NCI-H146 treated with DMSO at 0.1 percent for 48 hours (cell line): ENCODE data around the gene RNF19B.
"Not testable (repeated sequence)": the region's sequence is repeated elsewhere in the genome, so short reads cannot be mapped to it uniquely, and the experiment has no call there.

ENCODE experiments used
- DNase-seq: peaks from one replicate; lab custom pipeline; 2025; ENCODE audit not compliant: unreplicated experiment; lab: John Stamatoyannopoulos, UW

The RNF19B gene

DNA sequence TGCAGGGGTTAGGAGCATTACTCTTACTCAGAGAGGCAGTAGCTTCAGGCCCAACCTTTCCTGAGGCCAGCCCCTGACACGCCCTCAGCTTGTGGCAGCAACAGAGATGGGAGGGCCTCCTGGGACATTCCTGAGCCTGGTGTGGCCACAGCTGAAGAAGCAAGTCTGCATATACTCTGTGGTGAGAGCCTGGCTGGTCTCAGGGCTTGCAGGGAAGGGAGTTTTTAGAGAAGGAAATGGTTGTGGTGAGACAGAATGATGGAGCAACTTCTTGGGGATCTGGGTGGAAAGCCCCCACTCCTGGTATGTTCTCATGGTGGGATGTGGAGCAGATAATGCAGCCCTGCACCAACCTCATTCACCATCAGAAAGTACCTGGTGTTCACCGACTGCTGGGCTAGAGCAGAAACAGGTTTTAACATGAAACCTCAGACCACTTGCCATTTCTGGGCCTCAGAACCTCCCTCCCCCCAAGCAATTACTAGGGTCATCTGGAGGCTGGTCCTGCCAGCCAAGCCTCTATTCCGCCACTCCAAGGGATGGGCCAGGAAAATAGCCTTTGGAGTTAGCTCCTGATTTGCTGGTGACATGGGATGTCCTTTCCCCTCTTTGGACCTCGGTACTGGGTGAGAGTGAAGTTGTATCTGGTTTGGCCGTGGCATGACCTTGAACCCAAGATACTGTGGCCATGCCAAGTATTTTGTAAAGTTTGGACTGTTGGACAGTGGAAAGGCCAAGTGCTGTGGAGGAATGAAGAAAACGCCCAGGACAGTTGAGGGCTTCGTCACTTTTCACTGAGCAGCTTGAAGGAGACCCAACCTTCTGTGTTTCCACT is 28.1 kb upstream of the RNF19B start:
- no peak for DNase-seq

- no peak for DNase-seq
Observed at GRCh38 chr1:32991819-32992488, 27.3 kb upstream of the RNF19B start.

DNA sequence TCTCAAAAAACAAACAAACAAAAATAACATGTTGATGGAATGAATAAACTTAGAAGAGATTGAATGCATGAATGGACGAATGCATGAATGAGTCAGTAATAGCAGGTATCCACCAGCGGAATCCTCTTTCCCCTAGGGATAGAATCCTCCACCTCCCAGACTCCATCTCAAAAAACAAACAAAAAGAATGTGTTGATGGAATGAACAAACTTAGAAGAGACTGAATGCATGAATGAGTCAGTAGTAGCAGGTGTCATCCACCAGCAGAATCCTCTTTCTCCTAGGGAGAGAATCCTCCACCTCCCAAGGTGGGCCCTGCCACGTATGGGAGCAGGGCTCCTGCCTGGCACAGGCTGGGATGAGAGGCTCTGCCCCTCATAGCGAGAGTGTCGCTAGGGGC is 26.8 kb upstream of the RNF19B start:
- no peak for DNase-seq

DNA sequence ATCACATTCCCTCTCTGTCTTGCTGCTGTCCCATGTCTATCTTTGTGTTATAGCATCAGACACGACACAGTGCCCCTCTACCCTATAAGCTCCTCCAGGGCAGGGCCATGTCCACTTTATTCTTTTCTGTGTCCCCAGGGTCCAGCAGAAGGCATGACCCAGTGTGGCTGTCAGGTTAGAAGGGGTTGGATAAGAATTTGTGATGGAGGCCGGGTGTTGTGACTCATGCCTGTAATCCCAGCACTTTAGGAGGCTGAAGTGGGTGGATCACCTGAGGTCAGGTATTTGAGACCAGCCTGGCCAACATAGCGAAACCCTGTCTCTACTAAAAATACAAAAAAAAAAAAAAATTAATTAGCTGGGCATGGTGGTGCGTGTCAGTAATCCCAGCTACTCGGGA is 26.3 kb upstream of the RNF19B start:
- no peak for DNase-seq

GRCh38 chr1:32989160-32990050 is 24.8 kb upstream of the RNF19B start:
- no peak for DNase-seq

DNA sequence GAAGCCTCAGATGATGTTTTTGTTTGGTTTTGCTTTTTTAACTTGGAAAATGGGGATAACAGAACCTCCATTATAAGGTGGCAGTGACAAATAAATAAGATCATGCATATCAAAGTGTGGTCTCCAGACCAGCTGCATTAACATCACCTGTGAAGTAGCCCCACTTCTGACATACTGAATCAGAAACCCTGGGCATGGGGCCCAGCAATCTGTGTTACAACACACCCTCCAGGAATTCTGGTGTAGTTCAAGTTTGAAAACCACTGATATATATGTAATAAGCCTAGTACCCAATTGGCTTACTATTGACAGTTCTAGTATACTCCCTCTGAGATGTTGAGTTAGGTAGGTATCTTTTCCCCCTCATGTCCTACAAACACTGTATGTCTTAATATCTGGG is 24.1 kb upstream of the RNF19B start:
- no peak for DNase-seq

DNA sequence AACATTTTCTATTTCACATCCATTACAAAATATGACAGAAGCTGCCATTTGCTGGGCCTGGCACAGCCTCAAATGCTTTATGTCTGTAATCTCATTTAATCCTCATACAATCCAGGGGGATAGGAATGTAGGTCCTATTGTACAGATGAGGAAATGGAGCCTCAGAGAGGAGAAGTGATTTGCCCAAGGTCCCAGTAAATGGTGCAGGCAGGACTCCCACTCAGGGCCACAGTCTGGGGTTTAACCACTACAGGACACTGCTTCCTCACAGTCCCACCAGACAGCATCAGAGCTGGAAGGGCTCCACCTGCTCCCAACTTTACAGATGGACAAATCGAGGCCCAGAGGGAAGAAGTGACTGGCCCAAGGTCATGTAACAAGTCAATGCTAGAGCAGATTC is 20.6 kb upstream of the RNF19B start:
- no peak for DNase-seq

DNA sequence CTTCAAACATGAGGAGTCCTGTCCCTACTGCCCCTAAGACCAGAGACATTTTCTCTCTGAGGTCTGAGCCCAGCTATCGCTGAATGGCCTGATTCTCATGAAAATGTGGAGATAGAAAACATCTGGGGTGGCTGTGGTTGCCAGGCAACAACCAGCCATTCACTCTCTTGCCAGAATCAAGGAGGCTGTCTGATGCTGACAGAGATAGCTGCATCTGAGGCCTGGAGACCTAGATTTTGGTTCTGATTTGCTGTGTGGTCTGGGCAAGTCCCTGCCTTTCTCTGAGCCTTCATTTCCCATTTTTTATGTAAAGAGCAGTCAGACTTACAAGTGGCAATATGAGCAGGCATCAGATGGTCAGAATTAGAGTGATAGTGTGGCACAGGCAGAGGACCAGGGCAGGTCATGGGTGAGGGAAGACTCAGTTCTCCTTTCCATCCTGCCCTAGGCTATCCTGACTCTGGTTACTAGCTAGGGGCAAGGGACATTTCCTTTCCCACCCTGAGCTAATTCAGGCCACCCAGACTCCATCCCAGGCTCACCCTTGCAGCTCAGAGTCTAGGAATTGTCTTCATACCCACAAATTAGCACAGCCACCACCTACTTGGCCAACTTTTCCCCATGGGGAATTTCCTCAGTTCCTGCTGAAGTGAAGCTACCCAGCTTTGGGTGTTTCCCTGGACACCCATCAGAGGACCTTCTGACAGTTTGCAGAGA is 20.0 kb upstream of the RNF19B start:
- no peak for DNase-seq

DNA sequence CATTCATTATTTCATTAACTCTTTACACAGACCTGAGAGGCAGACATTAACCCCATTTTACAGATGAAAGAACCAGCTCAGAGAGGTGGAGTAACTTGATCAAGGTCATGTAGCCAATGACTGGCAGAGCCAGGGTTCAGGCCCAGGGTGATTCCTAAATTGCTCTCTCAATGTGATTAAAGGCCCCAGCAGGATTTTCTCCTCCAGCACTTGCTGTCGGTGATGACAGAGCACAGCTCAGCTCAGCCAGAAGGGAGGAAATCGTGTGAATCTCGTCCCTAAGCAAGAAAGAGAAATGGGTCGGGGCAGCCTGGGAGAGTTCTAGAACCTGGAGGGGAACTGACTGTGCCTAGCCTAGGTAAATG is 19.5 kb upstream of the RNF19B start:
- DNase-seq: no peak

DNA sequence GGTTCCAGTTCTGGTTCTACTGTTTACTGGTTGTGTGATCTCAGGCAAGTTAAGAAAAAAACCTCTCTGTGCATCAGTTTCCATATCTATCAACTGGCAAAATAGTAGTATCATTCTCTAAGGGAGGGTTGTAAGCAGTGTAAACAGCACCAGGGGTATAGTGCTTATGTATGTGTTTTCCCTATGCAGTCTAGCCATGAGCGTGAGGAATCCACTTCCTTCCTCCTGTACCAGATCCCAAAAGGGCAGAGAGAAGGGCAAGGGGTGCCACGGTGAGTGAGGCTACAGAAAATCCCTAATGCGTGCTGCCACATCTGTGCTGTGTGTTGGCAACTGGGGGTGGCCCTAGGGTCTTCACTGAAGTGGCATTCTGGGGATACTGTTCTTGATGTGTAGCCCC is 18.4 kb upstream of the RNF19B start:
- no peak for DNase-seq

GRCh38 chr1:32981003-32981901 is 16.6 kb upstream of the RNF19B start:
- DNase-seq: no peak

DNA sequence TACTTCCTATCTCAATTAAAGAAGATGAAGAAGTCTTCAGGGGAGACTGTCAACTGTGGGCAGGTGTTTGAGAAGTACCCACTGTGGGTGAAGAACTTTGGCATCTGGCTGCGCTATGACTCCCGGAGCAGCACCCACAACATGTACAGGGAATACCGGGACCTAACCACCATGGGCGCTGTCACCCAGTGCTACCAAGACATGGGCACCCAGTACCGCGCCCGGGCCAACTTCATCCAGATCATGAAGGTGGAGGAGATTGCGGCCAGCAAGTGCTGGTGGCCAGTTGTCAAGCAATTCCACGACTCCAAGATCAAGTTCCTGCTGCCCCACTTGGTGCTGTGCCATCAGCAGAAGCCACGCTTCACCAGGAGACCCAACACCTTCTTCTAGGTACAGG is 15.5 kb upstream of the RNF19B start:
- no peak for DNase-seq

- DNase-seq: no peak
Observed at GRCh38 chr1:32978854-32979253, 14.2 kb upstream of the RNF19B start.

- no peak for DNase-seq
Observed at GRCh38 chr1:32977546-32978087, 13.0 kb upstream of the RNF19B start.

DNA sequence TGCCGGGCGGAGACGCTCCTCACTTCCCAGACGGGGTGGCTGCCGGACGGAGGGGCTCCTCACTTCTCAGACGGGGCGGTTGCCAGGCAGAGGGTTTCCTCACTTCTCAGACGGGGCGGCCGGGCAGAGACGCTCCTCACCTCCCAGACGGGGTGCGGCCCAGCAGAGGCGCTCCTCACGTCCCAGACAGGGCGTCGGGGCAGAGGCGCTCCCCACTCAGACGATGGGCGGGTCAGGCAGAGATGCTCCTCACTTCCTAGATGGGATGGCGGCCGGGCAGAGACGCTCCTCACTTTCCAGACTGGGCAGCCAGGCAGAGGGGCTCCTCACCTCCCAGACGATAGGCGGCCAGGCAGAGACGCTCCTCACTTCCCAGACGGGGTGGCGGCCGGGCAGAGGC is 10.4 kb upstream of the RNF19B start:
- not testable (repeated sequence) for DNase-seq

DNA sequence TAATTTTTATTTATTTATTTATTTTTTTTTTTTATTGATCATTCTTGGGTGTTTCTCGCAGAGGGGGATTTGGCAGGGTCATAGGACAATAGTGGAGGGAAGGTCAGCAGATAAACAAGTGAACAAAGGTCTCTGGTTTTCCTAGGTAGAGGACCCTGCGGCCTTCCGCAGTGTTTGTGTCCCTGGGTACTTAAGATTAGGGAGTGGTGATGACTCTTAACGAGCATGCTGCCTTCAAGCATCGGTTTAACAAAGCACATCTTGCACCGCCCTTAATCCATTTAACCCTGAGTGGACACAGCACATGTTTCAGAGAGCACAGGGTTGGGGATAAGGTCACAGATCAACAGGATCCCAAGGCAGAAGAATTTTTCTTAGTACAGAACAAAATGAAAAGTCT is 8.8 kb upstream of the RNF19B start:
- not testable (repeated sequence) for DNase-seq

DNA sequence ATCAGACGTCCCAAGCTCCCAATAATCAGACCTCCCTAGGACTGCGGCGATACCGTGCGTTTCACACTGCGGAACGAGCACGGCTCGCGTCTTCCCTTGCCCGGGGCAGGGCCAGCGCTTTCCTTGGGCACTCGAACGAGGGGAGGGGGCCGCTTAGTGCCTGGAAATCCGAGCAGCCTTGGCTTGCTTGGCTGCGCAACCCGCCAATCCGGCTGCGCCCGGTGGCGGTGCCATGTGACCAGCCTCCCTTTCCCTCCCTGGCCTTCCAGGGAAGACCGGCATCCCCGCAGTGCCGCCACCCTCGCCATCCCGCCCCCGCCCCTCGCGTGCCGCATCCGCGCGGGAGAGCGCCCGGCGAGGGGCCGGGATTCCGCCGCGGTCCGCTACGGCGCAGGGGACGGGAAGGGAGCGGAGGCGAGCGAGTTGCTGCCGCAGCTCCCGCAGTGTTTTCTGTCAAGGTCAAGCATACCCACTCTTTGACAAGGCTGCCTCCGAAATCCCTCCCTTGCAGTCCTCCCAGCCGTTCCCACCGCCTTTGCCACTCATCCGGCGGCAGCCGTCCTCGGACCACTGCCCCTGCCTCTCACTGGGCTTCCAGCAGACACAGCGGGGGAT is 8.3 kb upstream of the RNF19B start:
- peak; percentile 32 for DNase-seq

GRCh38 chr1:32971576-32971975 is 7.0 kb upstream of the RNF19B start:
- DNase-seq: no peak

GRCh38 chr1:32971156-32971555 is 6.5 kb upstream of the RNF19B start:
- DNase-seq: no peak
